ENCODE data around the gene RXRA.
"Not testable (repeated sequence)": the region's sequence is repeated elsewhere in the genome, so short reads cannot be mapped to it uniquely, and the experiment has no call there.

The RXRA gene

DNA sequence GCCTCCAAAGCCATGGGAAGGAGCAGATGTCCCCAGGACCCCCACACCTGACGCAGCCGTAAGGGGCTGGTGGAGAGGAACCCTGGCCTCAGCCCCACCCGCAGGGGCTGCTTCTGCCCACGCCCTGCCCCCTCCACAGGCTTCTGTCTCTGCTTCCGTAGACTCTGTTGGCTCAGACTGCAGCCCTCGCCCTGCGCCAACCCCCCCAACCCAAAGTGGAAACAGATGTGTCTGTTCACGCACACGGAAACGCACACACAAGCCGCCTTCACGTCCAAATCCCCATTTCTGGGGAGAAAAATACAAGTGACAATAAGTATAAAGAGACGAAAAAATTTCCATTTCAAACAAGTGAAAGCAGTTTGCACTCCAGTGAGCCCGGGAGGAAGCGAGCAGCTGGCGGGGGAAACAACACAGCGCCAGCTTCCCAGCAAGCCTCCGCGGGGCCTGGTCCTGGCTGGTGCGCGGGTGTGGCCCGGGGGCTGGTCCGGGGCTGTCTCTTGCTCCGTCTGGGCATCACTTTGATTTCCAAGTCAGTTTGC lies 32.6 kb upstream of the RXRA start:
- DNase-seq (ENCODE audit: low read depth, low spot score) = no peak

DNA sequence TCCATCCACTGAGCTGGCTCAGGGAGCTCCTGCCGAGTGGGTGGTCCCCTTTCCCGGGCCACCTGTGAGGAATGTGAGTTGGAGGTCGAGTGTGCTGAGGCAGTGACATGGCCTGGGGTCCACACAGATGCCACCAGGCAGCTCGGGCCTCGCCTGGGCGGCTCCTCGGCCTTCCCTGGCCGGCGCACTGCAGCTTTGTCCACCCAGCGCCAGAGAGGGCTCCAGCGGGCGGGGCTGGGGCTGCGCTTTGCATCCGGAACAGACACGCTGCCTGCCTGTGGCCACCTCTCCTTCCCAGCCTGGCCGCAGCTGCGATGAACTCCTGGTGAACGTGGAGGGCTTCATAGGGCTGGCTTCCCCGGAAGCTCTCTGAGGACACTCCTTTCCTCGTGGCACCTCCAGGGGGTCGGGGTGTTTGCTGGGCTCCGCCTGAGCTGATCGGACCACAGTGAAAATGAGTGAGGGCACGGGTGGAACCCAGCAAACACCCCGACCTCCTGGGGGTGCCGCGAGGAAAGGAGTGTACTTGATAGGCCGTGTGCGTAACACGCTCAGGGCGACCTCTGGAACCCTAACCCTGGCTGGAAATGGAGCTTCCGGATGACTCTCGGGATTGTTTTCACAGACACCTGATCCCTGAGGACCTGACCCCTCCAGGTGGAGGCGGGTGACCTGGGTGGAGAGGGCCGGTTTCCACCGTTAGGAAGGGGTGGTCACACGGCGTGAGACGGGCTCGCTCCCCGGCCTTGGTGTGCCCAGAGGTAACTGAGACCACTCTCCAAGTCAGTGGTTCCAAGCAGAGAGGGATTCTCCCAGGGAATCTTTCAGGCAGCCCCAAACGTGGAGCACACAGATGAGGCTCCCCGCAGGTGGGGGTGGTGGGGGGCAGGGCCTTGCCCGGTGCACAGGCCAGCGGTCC lies 31.8 kb upstream of the RXRA start:
- no peak for DNase-seq (ENCODE audit: low read depth, low spot score)

DNA sequence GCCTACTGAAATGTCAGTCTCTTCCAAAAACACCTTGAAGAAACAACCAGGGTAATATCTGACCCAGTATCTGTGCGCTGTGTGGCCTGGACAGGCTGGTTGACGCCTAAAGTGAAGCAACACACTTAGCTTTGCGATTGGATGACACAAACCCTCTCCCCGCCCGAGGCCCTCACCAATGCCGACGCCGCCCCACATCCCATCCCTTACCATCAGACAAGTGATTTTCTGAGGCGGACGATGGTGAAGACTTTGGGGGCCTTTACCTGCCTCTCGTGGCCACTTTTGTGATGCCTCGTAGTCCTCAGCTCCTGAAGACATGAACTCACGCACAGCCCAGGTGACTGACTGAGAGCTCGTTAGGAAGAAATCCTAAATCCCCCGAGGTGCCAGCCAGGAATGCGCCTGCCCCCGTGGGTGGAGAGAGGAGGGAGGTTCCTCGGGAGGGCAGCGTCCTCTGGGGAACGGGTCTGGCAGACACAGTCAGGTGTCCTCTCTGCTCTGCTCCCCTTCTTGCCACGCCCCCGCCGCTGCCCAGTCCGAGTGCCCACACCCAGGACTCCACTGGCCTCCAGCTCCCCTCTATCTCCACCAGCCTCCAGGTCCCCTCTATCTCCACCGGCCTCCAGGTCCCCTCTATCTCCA lies 31.0 kb upstream of the RXRA start:
- DNase-seq (ENCODE audit: low read depth, low spot score) = no peak

- DNase-seq (ENCODE audit: low read depth, low spot score) = no peak
Measured at GRCh38 chr9:134295746-134296250, 30.5 kb upstream of the RXRA start.

- no peak for DNase-seq (ENCODE audit: low read depth, low spot score)
Measured at GRCh38 chr9:134296301-134297082, 29.8 kb upstream of the RXRA start.

DNA sequence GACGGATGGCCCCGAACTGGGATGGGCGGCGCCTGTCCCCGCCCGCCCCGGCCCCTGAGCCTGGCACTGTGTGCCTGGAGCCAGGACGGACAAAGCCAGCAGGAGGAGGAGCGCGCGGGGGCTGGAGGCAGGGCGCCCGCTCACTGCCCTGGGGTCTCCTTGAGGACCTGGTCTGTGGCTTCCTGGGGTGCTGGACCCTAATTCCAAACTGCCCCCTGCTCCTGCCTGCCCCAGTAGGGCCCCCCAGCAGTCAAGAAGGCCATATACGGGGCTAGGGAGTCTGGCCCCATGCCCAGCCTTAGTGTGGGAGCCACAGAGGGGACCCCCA lies 29.2 kb upstream of the RXRA start:
- no peak for DNase-seq (ENCODE audit: low read depth, low spot score)

DNA sequence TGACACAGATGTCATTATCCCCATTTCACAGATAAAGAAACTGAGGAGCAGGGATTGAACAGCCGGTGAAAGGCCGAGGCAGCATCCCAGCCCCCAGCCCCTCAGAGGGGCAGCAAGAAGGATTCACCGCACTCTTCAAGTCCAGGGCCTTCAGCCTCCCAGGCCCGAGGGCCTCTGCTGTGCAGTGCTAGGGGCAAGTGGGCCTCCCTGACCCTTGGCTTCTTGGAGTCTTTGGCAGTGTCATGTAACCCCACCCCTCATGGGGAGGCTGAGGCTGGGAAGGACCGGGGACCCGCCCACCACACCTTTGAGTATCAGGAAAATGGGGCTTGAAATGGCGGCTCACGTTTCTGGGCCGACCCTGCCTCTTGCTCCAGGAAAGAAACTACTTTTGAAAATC lies 28.7 kb upstream of the RXRA start:
- no peak for DNase-seq (ENCODE audit: low read depth, low spot score)

GRCh38 chr9:134298000-134298399 lies 28.3 kb upstream of the RXRA start:
- no peak for DNase-seq (ENCODE audit: low read depth, low spot score)

DNA sequence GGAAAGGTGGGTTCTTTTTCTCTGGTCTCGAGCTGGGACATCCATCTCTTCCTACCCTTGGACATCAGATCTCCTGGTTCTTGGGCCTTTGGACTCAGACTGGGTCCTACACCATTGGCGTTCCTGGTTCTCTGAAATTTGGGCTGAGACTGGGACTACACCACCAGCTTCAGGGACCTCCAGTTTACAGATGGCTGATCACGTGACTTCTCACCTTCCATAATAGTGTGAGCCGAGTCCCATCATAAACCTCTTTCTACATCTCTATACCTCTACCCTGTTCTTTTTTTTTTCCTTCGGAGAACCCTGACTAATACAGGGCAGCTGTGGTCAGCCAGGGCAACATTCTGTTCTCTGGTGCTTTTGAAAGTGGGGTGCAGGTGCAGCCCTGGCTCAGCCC lies 27.2 kb upstream of the RXRA start:
- DNase-seq (ENCODE audit: low read depth, low spot score) = no peak

DNA sequence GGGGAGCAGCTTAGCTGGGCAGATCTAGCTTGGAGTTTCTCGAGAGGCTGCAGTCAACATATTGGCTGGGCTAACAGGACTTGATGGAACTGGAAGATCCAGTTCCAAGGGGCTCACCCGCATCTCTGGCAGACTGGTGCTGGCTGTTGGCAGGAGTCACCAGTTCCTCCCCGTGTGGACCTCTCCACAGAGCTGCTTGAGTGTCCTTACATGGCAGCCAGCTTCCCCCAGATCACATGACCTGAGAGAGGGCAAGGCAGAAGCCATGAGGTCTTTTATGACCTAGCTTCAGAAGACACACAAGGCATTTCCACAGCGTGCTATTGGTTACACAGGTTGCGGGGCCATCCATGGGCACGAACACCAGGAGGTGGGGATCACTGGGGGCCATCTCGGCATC lies 26.4 kb upstream of the RXRA start:
- DNase-seq (ENCODE audit: low read depth, low spot score) = no peak

DNA sequence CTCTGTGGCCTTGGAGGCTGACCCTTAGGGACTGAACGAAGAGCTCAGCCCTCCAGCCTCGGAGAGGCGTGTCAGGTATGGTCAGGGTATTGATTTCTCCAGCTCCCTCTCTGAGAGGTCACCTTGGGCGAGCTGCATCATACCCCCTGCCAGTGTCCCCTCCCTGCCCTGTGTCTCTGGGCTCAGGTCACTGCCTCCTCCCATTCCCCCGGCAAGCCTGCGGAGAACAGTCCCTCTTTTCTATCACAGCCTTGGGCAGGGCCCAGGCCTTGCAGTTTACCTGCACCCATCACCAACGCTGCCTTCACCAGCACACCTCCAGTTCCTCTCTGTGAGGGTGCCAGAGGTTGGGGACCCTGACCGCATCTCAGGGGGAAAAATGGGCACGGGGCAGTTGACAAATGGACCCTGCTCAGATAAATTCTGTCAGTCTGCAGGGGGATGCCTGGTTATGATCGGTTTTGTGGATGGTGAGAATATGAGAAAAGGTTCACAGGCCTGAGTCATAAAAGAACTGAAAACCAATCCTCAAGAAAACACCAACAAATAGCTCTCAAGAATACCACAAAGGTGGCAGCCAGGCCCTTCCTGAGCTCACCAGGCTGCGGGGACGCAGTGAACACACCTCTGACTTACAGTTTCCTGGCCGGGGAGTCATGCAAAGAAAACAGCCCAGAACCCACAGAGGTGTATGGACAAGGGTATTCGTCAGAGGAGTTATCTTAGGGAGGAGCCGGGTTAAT lies 24.7 kb upstream of the RXRA start:
- DNase-seq (ENCODE audit: low read depth, low spot score) = no peak

DNA sequence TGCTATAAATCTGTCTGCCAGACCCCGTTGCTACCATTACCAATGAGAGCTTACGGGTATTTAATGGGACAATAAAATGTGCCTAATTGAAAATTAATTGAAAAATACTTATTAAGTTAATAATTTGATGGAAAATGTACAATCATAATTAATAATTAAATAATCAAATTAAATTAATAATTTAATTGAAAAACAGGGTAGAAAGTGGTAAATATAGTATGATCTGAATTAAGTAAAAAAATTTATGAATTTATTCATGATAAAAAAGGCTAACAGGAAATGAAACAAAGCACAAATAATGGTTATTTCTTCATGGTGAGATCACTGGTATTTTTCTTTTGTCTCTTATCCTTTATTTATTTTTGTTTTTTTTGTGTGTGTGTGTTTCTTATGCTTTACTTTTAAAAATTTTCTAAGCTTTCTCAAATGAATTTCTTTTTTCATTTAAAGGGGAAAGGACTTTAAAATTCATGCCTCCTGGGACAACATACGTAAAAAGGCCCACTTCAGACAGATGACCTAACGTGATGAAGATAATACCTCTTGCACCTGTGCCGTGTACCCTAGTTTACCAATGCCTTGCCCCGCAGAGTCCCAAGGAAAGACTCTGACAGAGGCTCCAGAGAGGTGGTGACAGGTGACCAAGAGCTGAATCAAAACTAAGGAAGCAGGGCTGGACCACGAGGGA lies 24.0 kb upstream of the RXRA start:
- no peak for DNase-seq (ENCODE audit: low read depth, low spot score)

- DNase-seq (ENCODE audit: low read depth, low spot score) = no peak
Measured at GRCh38 chr9:134303601-134304000, 22.7 kb upstream of the RXRA start.

DNA sequence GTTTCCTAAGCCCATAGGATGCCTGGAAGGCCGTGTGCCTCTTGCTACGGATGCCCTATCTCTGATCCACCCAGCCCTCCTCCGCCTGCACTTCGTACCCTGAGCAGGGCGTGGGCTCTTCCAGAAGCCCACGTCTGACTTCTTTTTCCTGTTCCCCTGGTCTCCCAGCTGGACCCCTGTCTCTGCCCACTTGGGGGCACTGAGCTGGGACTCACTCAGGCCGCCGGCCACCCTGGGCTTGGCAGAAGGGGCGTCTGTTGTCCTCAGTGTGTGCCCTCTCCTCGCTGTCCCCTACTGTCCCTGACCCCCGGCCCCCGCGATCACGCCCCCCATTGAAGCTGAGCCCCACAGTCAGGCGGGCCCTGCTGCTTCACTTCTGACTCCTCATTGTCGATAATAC lies 22.0 kb upstream of the RXRA start:
- no peak for DNase-seq (ENCODE audit: low read depth, low spot score)

DNA sequence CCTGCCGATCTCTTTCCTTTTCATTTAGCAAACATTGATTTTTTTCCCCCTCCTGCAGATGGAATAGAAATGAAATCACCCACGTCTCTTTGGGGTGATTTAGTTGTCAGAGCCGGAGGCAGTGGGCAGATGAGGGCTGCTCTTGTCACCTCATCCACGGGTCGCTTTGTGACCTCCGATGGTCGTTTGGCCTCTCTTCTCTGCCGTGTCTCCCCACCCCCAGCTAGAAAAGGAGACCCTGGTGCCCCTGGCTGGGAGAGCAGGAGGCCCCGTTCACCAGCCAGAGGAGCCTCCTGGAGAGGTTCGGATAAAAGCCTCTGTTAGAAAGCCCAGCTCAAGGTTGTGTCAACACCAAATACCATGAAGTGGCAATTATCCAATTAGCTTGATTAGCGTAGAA lies 21.6 kb upstream of the RXRA start:
- DNase-seq (ENCODE audit: low read depth, low spot score) = no peak

GRCh38 chr9:134305533-134305932 lies 20.7 kb upstream of the RXRA start:
- no peak for DNase-seq (ENCODE audit: low read depth, low spot score)

- not testable (repeated sequence) for DNase-seq (ENCODE audit: low read depth, low spot score)
Measured at GRCh38 chr9:134306042-134306441, 20.2 kb upstream of the RXRA start.

- DNase-seq (ENCODE audit: low read depth, low spot score) = no peak
Measured at GRCh38 chr9:134306636-134307600, 19.3 kb upstream of the RXRA start.

Measured in activated naive CD8-positive, alpha-beta T cell treated with anti-CD3 and anti-CD28 coated beads, Interleukin-2, amount 50 U/mL, for 16 hours (primary cell).